ENCODE measurements around the gene CD3D. TPM values are rescaled to one million over a fixed set of nuclear protein-coding genes. Genes with fewer than 3 reads are reported as not detected.

The CD3D gene
- total RNA-seq, 4 donors from 2014 or later: 1.7 TPM; not detected in 3

DNA sequence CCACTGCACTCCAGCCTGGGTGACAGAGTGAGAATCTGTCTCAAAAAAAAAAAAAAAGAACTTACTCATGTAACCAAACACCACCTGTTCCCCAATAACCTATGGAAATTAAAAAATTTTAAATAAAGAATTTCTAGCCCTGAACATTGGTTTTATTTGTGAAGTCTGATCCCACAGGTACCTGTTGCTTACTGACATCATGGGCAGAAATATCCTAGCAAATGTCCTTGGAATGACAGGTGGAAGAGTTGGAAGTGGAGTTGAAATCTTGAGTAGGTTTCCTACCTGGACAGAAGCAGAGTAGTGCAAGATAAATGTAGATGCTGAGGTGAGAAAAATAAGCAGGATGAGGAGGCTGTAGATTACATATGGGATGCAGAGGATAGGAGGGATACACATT lies 17.2 kb downstream of the CD3D start:
- TF ChIP-seq CTCF (IDR thresholded peaks at IDR 0.05): no peak
- H3K36me3 ChIP-seq: no peaks in the 10 kb centered on the region
- DNase-seq: no peak
- H3K4me1 ChIP-seq: no peaks in the 10 kb centered on the region
- no peak overlapping the region for H3K27ac ChIP-seq
- intact Hi-C loops (cut with DNase I; ENCODE audit: low total_unique reads): no loop called here
- H3K27me3 ChIP-seq: no peaks in the 10 kb centered on the region
- no peak overlapping the region for H3K4me3 ChIP-seq
- H3K9me3 ChIP-seq: no peaks in the 10 kb centered on the region

DNA sequence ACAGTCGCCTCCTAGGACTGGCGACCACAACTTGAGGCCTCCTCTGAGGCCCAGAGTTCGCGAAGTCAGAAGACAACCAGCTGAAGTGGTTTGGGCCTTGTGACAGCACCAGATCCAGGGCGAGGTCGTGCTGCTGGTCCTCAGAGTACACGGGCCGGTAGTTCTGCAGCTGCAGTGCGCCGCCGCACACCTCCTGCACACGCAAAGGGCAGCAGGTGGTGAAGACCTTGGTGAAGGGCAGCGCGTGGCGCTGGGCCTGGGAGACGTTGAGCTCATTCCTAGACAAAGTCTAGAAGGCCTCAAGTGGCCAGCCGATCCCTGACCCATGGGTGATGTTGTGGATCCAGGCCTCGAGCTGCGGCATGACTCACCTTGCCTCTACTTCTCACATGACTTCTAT lies 19.8 kb downstream of the CD3D start:
- TF ChIP-seq CTCF (IDR thresholded peaks at IDR 0.05) (no peak), POLR2A (IDR thresholded peaks at IDR 0.05) (no peak)
- no peak overlapping the region for H3K27ac ChIP-seq
- no peaks in the 10 kb centered on the region for H3K9me3 ChIP-seq
- no peaks in the 10 kb centered on the region for H3K4me1 ChIP-seq
- intact Hi-C loops (cut with DNase I; ENCODE audit: low total_unique reads): no loop called here
- H3K36me3 ChIP-seq: no peaks in the 10 kb centered on the region
- H3K27me3 ChIP-seq: no peaks in the 10 kb centered on the region
- no peak for DNase-seq
- no peak overlapping the region for H3K4me3 ChIP-seq

DNA sequence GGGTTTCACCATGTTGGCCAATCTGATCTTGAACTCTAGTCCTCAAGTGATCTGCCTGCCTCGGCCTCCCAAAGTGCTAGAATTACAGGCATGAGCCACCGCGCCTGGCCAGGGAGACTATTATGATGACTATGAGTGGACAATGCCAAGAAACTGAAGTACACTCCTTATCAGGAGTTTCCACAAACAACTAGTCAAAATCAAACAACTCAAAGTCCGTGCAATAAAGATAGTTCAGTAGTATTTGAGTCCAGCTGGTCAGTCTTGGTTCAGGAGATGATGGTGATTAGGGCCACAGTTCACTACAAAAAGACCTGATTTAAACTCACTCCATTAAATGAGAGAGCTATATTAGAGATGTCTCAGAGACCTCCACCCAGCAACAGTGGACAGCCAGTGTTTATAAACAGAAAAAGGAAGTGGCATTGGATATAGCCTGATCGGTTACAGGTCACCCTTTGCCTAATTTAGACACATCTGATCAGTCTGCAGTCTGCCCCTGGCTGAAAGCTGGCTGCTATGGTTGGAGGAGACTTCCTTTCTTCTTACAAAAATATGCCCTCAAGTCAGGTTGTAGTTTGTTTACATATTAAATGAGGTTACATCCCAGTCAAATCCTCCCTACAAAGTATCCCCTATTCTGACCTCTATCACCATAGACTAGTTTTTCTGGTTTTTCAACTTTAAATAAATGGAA lies 21.0 kb downstream of the CD3D start:
- H3K27ac ChIP-seq: no peak overlapping the region

GRCh38 chr11:118320515-118320914 lies 22.0 kb downstream of the CD3D start:
- TF ChIP-seq CTCF (IDR thresholded peaks at IDR 0.05): no peak
- no peak for TF ChIP-seq POLR2A (IDR thresholded peaks at IDR 0.05)
- DNase-seq: no peak
- Histone ChIP-seq H3K4me3 (no peak overlapping the region), H3K27me3 (no peaks in the 10 kb centered on the region), H3K27ac (no peak overlapping the region), H3K36me3 (no peaks in the 10 kb centered on the region), H3K9me3 (no peaks in the 10 kb centered on the region), H3K4me1 (no peaks in the 10 kb centered on the region)
- intact Hi-C loops (cut with DNase I; ENCODE audit: low total_unique reads): no loop called here

More for the DNA sequence above, 21.0 kb downstream of the CD3D start:
- Histone ChIP-seq H3K4me1 (no peaks in the 10 kb centered on the region), H3K9me3 (no peaks in the 10 kb centered on the region), H3K4me3 (no peak overlapping the region), H3K36me3 (no peaks in the 10 kb centered on the region), H3K27me3 (no peaks in the 10 kb centered on the region)
- no peak for DNase-seq
- TF ChIP-seq CTCF (IDR thresholded peaks at IDR 0.05) (no peak), POLR2A (IDR thresholded peaks at IDR 0.05) (no peak)
- intact Hi-C loops (cut with DNase I; ENCODE audit: low total_unique reads): no loop called here

GRCh38 chr11:118319337-118319707 lies 23.2 kb downstream of the CD3D start:
- H3K4me1 ChIP-seq: no peaks in the 10 kb centered on the region
- TF ChIP-seq CTCF (IDR thresholded peaks at IDR 0.05) (no peak), POLR2A (IDR thresholded peaks at IDR 0.05) (no peak)
- no peaks in the 10 kb centered on the region for H3K36me3 ChIP-seq
- no peak for DNase-seq
- intact Hi-C loops (cut with DNase I; ENCODE audit: low total_unique reads): no loop called here
- no peak overlapping the region for H3K4me3 ChIP-seq
- no peaks in the 10 kb centered on the region for H3K27me3 ChIP-seq
- H3K9me3 ChIP-seq: no peaks in the 10 kb centered on the region
- no peak overlapping the region for H3K27ac ChIP-seq

Data from uterus (tissue), 4 donors.